Activated CD4-positive, alpha-beta T cell treated with anti-CD3 and anti-CD28 coated beads, Interleukin-2, amount 50 U/mL, for 1 hour (primary cell): ENCODE data around the gene RBPJ.
"Not testable (repeated sequence)": the region's sequence is repeated elsewhere in the genome, so short reads cannot be mapped to it uniquely, and the experiment has no call there.

Source experiments
- DNase-seq: peaks from one replicate; pipeline ENCODE4 v3.0.0-alpha.2; 2020

Gene RBPJ

DNA sequence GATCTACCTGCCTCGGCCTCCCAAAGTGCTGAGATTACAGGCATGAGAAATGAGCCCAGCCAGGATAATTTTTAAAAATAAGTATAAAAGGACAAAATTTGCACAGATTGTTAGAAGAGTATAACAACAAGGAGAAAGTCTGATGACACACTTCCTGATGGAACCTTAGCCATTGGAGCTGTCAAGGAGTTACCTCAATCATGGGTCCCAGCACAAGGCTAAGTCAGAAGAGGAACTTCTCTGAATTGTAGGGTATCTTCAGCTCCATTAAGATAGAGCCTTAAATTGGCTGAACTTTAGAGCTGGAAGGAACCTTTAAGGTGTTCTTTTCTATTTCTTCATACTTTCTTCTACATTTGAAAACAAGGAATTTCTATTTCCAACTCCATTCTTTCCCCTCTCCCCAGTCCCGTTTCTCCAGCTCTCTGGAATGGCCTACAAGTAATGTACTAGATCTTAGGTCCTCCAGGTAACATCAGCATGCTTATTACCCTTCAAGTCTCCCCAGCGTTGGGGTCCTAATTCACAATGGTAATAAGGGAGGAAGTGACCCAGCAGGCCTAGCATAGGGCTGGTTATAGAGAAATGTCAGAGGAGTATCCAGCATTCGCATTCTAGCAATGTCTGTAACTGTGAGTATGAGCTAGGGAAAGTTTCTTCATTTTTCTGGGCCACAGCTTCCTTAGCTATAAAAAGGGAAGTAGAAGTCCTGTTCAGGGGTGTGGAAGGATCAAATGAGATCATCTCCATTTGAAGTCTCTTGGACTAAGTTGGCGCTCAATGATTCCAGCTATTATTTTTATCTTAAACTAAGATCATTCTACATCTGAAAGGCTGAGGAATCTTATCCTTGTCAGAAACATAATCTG lies 18.5 kb upstream of the RBPJ start:
- no peak for DNase-seq

DNA sequence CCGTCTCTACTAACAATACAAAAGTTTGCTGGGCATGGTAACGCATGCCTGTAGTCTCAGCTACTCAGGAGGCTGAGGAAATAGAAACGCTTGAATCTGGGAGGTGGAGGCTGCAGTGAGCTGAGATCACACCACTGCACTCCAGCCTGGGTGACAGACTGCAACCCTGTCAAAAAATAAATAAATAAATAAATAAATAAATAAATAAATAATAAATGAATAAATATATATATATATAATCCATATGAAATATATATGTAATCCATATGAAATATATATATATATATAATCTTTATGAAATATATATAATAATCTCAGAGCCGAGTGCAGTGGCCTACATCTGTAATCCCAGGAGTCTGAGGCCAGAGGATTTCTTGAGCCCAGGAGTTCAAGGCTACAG lies 17.8 kb upstream of the RBPJ start:
- DNase-seq = no peak

DNA sequence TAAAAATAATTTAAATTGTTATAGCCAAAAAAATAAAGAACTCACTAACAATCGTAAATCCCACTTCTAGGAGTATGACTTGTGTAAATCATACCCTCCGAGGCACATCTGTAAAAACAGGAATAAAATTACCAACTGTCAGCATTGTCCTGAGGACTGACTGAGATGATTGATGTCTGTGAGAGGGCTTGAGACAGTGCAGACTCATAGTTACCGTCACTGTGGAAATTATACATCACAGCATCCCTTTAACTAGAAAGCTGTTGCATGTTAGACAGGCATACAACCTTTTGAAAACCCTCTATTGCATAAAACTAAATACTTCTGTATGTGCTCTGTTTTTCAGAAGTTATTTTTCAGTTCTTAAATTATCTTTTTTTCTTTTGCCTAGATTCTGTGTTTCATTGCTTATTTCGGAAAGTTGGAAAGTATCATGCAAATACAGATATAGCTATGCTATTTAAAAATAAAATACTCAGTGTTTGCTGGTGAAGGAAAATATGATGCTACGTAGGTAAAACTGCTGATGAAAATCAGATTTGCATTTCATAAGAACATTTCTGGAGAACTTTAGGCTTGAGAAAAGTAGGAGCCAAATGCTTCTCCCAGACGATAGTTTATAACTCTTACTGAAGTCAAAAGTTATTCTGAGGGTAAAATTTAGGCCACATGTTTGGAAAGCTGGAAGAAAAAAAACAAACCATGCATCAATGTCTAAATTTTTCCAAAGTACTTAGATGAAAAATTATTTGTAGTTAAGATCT lies 13.6 kb upstream of the RBPJ start:
- no peak for DNase-seq

DNA sequence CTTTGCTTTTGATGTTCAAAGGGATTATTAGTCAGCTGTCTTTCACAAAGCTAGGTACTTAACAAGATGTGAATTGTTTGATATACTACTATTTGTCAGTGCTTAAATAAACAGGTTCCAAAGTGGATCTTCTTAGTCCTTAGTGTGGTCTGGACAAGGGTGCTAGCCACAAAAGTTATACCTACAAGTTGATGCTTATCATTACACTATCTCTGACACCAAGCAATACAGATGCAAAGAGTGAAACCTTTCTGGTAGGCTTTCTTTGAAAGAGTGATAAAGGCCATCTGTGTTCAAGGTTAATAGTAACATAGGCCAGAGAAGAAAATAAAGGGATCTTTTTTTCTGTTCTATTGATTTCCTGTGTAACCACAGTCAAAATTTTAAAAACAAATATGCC lies 12.2 kb upstream of the RBPJ start:
- DNase-seq = no peak

DNA sequence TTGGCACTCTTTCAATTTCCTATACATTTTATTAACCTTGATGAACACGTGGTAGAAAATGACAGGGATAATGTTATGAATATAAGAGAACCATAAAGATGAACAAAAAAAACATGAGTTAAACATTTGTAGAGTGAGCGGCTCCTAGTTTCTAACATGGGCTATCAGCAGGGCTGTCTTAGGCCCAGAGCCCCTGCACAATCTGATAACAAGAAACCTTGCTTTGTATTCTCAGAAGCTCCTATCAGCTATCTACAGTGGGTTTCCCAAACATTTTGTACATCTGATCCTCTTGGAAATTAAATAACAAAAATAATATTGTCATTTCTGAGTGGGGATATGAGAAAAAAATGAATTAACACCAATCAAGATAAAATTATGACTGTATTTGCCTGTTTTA lies 10.6 kb upstream of the RBPJ start:
- no peak for DNase-seq

DNA sequence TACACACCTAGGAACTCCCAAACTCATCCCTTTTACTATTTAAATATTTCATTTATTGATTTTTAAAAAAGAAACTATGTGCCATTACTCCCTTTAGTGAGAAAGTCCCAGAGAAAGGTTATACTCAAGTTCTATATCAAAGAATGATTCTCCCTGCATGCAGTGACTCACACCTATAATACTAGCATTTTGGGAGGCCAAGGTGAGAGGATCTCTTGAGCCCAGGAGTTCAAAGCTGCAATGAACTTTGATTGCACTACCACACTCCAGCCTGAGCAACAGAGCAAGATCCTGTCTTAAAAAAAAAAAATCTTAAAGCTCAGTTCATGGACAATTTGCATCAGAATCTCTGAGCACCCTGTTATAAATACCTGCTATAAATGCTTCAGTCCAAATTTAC lies 9.2 kb upstream of the RBPJ start:
- DNase-seq = no peak

DNA sequence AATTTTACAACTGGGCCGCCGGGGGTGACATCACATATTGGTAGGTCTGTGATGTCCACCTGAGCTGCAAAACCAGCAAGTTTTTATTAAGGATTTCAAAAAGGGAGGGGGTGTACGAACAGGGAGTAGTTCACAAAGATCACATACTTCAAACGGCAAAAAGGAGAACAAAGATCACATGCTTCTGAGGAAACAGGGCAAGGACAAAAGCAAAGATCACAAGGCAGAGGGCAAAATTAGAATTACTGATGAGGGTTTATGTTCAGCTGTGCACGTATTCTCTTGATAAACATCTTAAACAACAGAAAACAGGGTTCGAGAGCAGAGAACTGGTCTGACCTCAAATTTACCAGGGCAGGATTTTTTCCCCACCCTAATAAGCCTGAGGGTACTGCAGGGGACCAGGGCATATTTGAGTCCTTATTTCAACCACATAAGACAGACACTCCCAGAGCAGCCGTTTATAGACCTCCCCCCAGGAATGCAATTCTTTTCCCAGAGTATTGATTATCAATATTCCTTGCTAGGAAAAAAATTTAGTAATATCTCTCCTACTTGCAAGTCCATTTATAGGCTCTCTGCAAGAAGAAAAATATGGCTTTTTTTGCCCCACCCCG lies 5.4 kb upstream of the RBPJ start:
- not testable (repeated sequence) for DNase-seq

DNA sequence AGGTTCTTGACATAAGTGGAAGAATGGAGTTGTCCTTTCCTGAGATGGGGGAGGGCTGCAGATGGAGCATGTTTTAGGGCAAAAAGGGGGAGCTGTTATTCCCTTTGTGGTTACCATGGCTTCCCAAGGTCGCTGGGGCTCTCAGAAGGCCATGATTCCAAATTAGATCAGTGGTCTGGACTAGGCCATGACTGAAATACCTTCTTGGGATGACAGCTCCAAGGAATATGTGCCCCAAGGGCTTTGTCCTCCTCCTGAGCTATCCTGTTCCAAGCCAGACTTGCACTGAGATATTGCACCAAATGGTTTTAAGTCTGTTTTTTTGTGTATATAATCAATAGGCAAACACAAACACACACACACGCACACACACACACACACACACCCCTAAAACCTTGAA lies 3.0 kb upstream of the RBPJ start:
- no peak for DNase-seq

DNA sequence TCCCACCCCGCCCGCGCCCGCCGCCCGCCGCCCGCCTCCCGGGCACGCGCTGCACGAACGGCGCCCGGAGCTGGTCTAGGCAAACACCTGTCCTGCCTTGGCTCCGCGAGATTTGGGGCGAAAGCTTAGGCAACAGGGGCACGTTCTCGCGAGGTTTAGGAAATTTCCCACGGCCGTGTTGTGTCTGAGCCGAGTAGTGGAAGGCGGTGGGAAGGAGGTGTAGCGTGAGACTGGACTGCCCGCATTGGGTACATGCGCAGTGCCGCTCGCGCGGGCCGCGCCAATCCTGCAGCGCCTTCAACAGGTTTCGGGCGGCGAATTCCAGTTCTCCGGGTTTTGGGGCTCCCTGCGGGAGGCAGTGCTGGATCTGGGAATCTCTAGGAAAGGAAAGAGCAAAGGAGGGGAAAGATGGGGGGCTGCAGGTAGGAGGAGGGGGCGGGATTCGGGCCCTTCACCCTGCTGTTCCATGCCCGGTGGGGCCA lies 1.3 kb upstream of the RBPJ start:
- peak; percentile 96 for DNase-seq

DNA sequence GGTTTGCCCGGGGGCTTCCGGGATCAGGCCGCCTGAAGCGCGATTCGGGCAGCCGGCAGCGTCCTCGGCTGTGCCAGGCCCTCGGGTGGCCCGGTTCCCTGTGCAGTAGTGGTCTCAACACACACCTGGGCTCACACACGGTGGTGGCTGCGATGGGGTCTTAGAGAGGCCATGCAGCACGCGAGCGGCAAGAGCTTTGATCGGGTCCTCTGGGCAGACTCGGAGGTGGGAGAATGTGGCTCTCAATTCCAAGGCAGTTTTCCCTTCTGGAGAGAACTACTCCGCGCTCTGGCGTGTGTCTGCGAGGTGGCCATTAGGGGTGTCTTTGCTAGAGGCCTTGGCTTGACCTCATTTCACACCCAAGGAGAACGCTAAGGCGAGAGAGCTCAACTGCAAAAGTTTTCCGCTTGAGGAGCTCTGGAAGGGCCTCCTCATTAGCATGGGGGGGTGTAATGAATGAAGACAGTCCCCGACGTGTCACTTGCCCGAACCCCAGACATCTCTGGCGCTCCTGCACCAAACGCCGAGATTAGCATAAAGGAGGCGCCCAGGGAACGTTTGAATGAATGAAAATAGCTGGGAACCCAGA lies 771 bp upstream of the RBPJ start:
- DNase-seq = peak; percentile 39

DNA sequence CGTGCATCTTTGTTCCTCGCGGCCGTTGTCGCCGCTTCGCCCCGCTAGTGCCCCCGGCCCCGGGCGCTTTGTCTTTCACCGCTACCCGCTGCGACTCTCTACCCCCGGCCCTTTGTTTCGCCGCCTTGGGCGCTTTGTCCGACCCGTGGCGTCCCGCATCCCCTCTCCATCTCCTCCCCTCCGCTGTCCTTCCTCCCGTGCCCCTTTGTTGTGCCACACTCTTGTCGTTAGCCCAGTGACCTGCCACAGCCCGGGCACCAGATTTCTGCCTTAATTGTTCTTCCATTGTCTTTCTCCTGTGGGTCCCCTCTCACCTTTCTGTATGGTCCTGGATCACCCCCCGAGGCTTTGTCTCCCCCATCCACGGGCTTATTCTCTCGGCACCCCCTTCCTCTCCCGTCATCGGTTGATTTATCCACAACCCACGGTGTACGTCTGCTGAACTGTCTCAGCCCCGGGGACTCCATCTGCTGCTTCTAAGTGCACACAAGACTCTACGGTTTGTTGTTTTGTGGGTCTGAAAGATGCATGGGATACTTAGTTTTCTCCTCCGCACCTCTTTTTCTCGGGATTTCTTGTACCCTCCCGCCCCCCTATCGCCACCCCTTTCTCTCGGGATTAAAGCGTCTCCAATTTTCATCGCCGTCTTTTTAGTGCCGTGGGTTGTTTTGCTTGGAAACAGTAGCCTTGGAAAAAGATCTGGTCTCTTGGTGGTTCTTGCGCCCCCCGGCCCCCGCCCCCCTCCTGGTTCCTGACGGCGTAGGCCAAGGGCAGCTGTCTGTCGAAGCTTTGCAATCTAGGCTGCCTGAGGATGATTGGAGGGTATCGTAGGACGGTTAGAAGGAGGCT lies 783 bp downstream of the RBPJ start:
- peak; percentile 18 for DNase-seq

DNA sequence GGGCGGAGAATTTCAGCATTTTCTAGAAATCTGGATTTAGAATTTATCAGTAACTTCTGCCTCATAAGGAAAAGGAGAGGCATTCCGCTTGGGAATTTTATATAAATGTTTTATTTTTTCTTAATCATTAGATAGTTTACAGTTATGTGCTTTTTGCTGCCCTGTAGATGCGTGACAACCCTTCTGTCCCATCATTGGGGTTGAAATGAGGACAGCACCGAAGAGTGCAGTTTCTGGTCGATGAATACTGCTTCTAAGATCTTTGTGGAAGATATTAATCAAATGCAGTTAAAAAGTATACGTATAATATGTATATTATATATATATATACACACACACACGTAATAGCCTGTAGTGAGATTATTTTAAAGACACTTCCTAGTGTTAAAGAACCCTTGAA lies 1.5 kb downstream of the RBPJ start:
- no peak for DNase-seq

DNA sequence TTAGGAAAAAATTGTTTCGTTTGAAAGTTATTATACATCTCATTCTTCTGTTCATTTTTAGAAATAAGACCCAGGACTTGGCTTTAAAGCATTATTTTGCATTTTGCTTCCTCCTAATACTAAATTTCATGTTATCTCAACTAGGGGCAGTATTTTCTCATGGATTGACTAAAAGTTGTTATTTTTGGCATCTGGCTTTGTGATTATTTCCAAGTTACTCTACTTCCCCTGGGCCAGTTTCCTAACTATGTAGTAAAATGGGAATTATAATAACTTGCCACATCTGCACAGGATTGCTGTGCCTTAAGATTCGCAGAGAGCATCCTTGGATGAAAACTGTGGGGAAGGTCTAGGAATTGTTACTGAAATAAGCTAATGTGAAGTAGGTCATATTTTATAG lies 3.0 kb downstream of the RBPJ start:
- DNase-seq = no peak

DNA sequence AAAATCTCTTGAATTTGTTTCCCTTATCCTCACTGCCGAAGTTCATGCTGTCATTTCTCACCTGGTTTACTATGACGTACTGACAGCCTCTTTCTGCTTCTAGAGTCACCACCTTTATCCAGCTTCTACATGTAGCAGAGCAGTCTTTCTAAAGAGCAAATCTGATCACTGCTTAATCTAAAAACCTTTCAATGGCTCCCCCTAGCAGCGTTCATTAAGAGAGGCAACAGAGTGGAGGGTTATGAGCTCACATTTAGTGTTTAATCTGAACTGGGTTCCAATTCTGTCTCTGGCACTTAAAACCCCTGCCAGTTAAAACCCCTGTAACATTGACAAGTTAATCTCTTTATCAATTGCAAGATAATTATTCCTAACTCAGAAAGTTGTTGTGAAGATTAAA lies 4.4 kb downstream of the RBPJ start:
- DNase-seq = no peak

DNA sequence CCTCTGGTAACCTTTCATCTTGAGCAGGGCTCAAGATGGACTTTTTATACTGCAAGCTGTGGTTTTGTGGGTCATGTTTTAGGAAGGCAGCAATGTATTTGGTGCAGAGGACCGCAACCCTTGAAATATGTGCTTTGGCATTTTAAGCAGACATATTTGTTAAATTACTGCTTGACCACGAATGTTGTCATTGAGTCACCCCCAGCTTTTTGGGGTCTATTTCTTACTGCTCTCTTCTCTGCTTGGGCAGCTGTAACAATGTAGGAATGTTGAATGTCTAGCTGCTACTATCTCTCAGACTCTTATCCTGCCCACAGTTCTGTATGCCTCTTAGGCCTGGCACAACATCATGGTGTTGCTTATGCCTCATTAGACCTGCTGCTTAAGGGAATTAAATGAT lies 6.0 kb downstream of the RBPJ start:
- no peak for DNase-seq

DNA sequence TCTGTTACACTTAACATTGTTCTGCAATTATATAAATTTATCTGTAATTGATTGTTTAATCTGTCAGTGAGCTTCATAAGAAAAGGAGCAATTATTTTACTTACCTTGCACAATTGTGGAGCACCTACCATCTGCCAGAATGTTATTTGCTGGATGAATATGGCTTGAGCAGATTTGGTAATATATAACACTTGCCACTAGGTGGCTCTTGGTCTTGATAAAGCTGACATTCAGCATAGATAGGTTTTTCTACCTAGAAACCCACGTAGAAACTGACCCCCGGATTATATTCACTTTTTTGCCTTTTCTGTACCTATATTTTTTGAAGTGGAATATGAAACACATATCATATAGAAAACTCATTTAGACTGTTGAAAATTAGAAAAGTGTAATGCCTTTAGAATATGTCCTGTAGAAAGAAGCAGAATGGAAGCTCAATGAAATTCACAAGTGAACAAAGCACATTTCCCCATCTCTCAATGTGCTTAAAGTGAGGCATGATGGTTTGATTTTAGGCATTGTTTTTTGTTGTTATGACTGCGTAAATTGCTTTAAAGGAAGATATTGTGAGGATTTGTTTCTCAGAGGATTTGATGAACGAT lies 9.5 kb downstream of the RBPJ start:
- DNase-seq = no peak

DNA sequence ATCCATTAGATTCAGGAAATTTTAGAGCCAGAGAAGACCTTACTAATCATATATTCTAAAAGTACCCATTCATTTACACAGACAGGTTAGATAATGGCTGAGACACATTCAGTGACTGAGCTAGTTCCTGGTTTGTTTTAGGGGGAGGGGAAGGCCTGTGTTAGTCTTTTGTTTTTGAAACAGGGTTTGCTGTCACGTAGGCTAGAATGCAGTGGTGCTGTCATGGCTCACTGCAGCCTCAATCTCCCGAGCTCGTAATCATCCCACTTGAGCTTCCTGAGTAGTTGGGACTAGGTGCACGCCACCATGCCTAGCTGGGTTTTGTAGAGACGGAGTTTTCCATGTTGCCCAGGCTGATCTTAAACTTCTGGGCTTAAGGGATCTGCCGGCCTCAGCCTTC lies 10.1 kb downstream of the RBPJ start:
- no peak for DNase-seq

DNA sequence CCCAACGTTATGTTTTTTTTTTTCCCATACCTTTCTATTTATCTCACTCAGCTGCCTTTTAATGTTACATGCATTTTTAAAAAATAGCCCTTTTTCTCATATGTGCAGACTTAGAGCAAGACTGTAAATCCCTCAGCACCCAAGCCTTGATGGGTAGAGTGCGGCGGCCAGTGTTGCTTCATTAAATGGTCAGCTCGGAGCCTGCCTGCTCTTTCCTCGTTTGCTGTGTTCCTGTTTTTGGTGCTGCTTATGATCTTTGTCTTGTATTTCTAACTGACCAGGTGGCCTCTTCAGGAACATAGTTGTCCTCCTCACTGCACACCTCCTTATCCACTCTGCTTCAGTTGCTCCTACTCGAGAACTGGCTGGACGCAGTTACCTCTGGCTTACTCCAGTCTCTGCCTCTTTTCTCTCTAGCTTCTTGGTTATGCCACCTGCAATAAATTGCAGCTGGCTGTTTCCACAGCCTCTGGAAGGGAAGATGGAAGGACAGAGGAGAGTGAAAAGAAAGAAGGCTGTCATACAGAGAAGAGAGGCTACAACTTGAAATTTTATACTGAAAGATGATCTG lies 10.7 kb downstream of the RBPJ start:
- DNase-seq = no peak

DNA sequence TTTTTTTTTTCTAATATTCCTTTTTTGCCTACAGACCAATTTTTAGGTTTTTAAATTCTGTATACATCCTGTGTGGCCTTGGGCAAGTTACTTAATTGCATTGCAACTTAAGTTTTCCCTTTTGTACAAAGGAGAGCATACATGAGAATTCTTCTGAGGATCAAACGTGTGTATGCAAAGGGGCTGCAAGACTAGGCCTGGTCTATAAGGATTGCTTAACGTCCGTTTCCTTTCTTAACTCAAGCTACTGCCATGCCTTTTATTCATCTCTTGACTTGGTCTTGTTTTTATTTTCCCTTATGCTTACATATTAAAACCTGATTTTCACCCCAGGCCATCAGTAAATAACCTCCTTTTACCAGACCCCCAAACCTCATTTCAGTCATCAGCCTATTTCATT lies 13.6 kb downstream of the RBPJ start:
- DNase-seq = no peak

DNA sequence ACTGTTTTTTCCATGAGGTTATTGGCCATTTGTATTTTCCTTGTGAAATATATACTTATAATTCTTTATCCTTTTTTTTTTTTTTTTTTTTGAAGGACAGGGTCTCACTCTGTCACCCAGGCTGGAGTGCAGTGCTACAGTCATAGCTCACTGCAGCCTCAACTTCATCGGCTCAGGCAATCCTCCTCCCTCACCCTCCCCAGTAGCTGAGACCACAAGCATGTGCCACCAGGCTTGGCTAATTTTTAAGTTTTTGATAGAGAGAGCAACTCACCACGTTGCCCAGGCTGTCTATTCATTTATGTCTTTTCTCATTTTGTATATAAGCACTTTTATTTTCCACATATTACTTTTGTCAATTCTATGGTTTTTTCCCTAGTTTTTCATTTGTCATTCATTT lies 16.8 kb downstream of the RBPJ start:
- no peak for DNase-seq

DNA sequence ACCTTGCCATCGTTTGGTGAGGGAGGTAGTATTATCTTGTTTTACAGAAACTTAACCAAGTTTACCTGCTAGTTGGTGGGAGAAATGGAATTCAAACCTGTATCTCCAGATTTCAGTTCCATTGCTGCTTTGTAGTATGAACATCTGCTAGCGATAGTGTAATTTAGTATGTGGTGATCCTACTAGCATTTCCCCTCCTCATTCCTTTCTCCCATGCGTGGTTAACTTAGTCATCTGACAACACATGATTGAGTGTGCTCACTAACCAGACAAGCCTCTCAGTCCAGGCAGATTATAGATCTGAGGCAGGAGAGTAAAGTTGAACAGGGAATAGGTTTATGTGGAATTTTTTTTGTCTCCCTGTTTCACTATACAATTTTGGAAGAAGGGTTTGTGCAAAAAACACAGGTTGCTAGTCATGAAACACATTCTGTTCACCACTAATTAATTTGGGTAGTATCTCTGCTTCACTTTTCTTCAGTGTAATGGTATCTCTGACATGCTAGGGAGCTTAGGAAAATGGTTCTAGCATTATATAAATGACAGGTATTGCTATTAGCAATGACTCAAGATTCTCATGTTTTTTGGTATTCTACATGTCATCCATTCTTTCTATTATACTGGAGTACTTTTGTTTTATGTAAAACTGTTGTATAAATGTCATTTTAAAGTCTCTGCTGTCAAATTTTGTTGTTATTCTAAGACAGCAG lies 21.7 kb downstream of the RBPJ start:
- DNase-seq = no peak
